Neural progenitor cell (in vitro differentiated cells): ENCODE data around the gene USP10.

ENCODE experiments used
- EZH2 ChIP-seq: fragments of 200-600 bp; sonication (generic); IDR thresholded peaks from 2 replicates; pipeline ENCODE4 v1.6.1; 2017; ENCODE audit warnings: antibody characterized with exemption, mild to moderate bottlenecking, moderate library complexity
- EZH2phosphoT487 ChIP-seq: fragments of 200-600 bp; sonication (generic); IDR thresholded peaks from 2 replicates; pipeline ENCODE4 v1.6.1; 2017; ENCODE audit warnings: antibody characterized with exemption
- TF ChIP-seq, protein P1 (sequence below): fragments of 200-600 bp; sonication (generic); IDR thresholded peaks from 2 replicates; pipeline ENCODE4 v1.5.1; 2017; ENCODE audit warnings: antibody characterized with exemption, mild to moderate bottlenecking

DNA sequence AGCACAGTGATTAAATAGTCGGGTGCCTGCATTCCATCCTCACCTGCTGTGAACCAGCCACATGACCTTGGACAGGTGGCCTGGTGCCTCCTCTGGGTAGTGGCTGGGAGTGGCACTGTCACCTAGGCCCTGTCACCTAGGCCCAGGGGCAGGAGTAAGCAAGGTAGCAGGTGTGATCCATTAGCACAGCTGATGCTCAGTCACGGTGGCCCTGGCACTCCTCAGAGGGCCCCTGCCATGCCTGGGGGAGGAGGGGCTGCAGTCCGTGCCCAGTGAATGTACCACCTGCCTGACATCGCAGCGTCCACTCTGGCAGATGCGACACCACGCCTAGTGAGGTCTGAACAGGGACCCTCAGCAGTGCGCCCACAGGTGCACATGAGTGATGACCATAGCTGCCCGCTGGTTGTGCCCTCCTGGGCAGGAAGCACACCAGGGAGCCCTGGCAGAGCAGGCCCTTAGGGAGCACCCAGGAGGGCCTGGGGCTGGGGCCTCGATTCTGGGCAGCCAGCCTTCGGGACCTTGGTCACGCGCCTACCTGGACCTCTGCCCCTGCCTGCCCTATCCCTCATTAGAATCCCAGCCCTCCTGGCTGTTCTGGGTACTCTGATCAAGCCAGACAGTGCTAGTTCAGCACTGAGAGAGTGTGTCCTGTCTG lies 86.9 kb downstream of the USP10 start:
- TF ChIP-seq EZH2phosphoT487 (no peak), EZH2 (no peak)
- TF ChIP-seq, protein P1, sequence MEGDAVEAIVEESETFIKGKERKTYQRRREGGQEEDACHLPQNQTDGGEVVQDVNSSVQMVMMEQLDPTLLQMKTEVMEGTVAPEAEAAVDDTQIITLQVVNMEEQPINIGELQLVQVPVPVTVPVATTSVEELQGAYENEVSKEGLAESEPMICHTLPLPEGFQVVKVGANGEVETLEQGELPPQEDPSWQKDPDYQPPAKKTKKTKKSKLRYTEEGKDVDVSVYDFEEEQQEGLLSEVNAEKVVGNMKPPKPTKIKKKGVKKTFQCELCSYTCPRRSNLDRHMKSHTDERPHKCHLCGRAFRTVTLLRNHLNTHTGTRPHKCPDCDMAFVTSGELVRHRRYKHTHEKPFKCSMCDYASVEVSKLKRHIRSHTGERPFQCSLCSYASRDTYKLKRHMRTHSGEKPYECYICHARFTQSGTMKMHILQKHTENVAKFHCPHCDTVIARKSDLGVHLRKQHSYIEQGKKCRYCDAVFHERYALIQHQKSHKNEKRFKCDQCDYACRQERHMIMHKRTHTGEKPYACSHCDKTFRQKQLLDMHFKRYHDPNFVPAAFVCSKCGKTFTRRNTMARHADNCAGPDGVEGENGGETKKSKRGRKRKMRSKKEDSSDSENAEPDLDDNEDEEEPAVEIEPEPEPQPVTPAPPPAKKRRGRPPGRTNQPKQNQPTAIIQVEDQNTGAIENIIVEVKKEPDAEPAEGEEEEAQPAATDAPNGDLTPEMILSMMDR, result no peak
